ENCODE data around the gene SLC40A1. TPM values are rescaled to one million over a fixed set of nuclear protein-coding genes. Genes with fewer than 3 reads are reported as not detected.

SLC40A1 gene
- total RNA-seq, 4 donors from 2014 or later, result 115 to 285 (median 133) TPM

Other genes with a start within 250 kb of the SLC40A1 start
- 10 to 100 TPM; 23.0 to 75.2 (median 35.3) TPM for gene WDR75, start 139.3 kb downstream of the SLC40A1 start, total RNA-seq
- 10 to 100 TPM; 42.0 to 80.9 (median 49.3) TPM for gene ASNSD1, start 80.7 kb upstream of the SLC40A1 start, total RNA-seq
- 10 to 100 TPM; 14.1 to 40.2 (median 24.2) TPM for gene ANKAR, start 93.9 kb upstream of the SLC40A1 start, total RNA-seq
- gene OSGEPL1, start 182.0 kb upstream of the SLC40A1 start, total RNA-seq, result 10 to 100 TPM in 2 of 4 donors, 1 to 10 TPM in 2; 6.9 to 13.7 (median 9.8) TPM
- gene ORMDL1, start 203.6 kb upstream of the SLC40A1 start, total RNA-seq, result 100 to 1,000 TPM in 1 of 4 donors, 10 to 100 TPM in 3; 73.1 to 124 (median 90.0) TPM
- gene PMS1, start 203.7 kb upstream of the SLC40A1 start, total RNA-seq, result 10 to 100 TPM; 22.7 to 34.9 (median 28.1) TPM

Measured in thyroid gland (tissue), 4 donors.